Mammary epithelial cell (primary cell): ENCODE results near the gene FBXO42.

ENCODE experiments used
- CTCF ChIP-seq, 2 donors: IDR thresholded peaks in 1 of 2; conservative IDR thresholded peaks in 1 of 2; 2 replicates each; pipeline ENCODE4 v1.5.1; 2011 to 2012; ENCODE audit warnings: inconsistent platforms in 2 of 2, low read length in 2 of 2, mild to moderate bottlenecking in 2 of 2, control low read depth in 1 of 2, low read depth in 1 of 2; ENCODE audit not compliant: insufficient read depth in 1 of 2; ENCODE audit errors: extremely low read depth in 1 of 2
- EZH2 ChIP-seq: IDR thresholded peaks from 2 replicates; pipeline ENCODE4 v1.6.1; 2012; ENCODE audit warnings: low read length, inconsistent platforms, borderline replicate concordance

GRCh38 chr1:16266411-16267118, 85.7 kb downstream of the FBXO42 start:
- no peak for TF ChIP-seq CTCF (conservative IDR thresholded peaks at IDR 0.05 in 1 of 2, IDR thresholded peaks at IDR 0.05 in 1 of 2; ENCODE audit: extremely low read depth in 1 of 2, insufficient read depth in 1 of 2, low read depth in 1 of 2, low read length in 2 of 2)
- no peak for TF ChIP-seq EZH2
